ENCODE measurements around the gene NFIX.

DNA sequence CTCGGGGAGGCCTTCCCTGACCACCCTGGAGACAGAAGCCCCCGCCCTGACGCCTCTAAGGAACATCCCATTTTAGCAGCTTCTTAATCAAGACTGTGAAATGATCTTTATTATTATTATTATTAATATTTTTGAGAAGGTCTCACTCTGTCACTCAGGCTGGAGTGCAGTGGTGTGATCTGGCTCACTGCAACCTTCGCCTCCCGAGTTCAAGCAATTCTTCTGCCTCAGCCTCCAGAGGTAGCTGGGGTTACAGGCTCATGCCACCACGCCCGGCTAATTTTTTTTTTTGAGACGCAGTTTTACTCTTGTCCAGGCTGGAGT is 29.5 kb upstream of the NFIX start:
- TF ChIP-seq, protein P1, sequence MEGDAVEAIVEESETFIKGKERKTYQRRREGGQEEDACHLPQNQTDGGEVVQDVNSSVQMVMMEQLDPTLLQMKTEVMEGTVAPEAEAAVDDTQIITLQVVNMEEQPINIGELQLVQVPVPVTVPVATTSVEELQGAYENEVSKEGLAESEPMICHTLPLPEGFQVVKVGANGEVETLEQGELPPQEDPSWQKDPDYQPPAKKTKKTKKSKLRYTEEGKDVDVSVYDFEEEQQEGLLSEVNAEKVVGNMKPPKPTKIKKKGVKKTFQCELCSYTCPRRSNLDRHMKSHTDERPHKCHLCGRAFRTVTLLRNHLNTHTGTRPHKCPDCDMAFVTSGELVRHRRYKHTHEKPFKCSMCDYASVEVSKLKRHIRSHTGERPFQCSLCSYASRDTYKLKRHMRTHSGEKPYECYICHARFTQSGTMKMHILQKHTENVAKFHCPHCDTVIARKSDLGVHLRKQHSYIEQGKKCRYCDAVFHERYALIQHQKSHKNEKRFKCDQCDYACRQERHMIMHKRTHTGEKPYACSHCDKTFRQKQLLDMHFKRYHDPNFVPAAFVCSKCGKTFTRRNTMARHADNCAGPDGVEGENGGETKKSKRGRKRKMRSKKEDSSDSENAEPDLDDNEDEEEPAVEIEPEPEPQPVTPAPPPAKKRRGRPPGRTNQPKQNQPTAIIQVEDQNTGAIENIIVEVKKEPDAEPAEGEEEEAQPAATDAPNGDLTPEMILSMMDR (IDR thresholded peaks at IDR 0.05), result no peak
- no peak for TF ChIP-seq POLR2AphosphoS5 (IDR thresholded peaks at IDR 0.05)
